ENCODE data around the gene PAQR5. TPM values are rescaled to one million over a fixed set of nuclear protein-coding genes. Genes with fewer than 3 reads are reported as not detected.
"Not testable (repeated sequence)": the region's sequence is repeated elsewhere in the genome, so short reads cannot be mapped to it uniquely, and the experiment has no call there.

The PAQR5 gene
- total RNA-seq, 1 experiment from 2014 or later, result 2.0 TPM

DNA sequence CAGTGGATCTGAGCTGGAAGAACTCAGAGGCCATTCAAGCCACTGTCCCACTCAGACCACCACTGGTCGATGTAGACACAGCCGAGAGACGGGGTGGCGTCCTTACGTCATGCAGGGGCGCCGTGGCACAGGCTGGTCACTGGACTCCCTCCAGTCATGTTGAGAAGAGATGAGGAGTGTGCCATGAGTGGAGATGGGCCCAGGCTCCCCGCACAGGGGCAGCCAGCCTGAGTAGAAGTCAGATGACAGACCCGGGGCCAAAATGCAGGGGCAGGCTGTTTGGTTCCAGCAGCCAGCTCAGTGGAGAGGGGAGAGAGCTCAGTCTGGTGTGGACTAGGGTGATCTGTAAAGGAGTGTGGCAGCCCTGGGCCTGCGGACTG is 82.0 kb downstream of the PAQR5 start:
- H3K36me3 ChIP-seq (ENCODE audit: control insufficient read depth, insufficient read depth, low read length), result no peaks in the 10 kb centered on the region
- no peak overlapping the region for H3K27ac ChIP-seq (ENCODE audit: low read length)
- H3K4me1 ChIP-seq (ENCODE audit: control insufficient read depth, insufficient read depth, low read length), result no peaks in the 10 kb centered on the region
- in situ Hi-C loops (cut with HindIII; ENCODE audit: low pct_unique_long_range_greater_than_20kb, low sequenced_read_pairs) (no loop called here), intact Hi-C loops (cut with micrococcal nuclease; ENCODE audit: unreplicated experiment) (no loop called here)
- H3K4me3 ChIP-seq (ENCODE audit: low read depth in 2 of 2, low read length in 2 of 2), result no peak overlapping the region
- no peaks in the 10 kb centered on the region; the same call in 1 of the 2 replicates for H3K27me3 ChIP-seq (ENCODE audit: control insufficient read depth, insufficient read depth, low read length)
- DNase-seq (ENCODE audit: low read depth, low spot score) (no peak), ATAC-seq (0 out of 2 replicates have a peak, but pooled peaks have one; percentile 17)
- ChIA-PET POLR2A (interaction anchor here (0.6 kb wide), 1 partner anchor 35 kb away, joined by 3 read pairs; no protein-coding TSS in a partner anchor), CTCF (no interaction called here)
- H3K9me3 ChIP-seq (ENCODE audit: control insufficient read depth, insufficient read depth, low read depth, low read length), result no peaks in the 10 kb centered on the region
- TF ChIP-seq, protein P1, sequence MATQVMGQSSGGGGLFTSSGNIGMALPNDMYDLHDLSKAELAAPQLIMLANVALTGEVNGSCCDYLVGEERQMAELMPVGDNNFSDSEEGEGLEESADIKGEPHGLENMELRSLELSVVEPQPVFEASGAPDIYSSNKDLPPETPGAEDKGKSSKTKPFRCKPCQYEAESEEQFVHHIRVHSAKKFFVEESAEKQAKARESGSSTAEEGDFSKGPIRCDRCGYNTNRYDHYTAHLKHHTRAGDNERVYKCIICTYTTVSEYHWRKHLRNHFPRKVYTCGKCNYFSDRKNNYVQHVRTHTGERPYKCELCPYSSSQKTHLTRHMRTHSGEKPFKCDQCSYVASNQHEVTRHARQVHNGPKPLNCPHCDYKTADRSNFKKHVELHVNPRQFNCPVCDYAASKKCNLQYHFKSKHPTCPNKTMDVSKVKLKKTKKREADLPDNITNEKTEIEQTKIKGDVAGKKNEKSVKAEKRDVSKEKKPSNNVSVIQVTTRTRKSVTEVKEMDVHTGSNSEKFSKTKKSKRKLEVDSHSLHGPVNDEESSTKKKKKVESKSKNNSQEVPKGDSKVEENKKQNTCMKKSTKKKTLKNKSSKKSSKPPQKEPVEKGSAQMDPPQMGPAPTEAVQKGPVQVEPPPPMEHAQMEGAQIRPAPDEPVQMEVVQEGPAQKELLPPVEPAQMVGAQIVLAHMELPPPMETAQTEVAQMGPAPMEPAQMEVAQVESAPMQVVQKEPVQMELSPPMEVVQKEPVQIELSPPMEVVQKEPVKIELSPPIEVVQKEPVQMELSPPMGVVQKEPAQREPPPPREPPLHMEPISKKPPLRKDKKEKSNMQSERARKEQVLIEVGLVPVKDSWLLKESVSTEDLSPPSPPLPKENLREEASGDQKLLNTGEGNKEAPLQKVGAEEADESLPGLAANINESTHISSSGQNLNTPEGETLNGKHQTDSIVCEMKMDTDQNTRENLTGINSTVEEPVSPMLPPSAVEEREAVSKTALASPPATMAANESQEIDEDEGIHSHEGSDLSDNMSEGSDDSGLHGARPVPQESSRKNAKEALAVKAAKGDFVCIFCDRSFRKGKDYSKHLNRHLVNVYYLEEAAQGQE (IDR thresholded peaks at IDR 0.05; ENCODE audit: insufficient read depth in 1 of 2, low read depth in 2 of 2, low read length in 1 of 2), result no peak
- TF ChIP-seq SIN3A (IDR thresholded peaks at IDR 0.05; ENCODE audit: borderline replicate concordance, insufficient read depth, low read depth, low read length), result no peak
- no peak for TF ChIP-seq POLR2AphosphoS5 (IDR thresholded peaks at IDR 0.05; ENCODE audit: low read depth, low read length)
- no peak for TF ChIP-seq TCF7L2 (IDR thresholded peaks at IDR 0.05; ENCODE audit: low read depth, low read length)
- TF ChIP-seq, protein P2, sequence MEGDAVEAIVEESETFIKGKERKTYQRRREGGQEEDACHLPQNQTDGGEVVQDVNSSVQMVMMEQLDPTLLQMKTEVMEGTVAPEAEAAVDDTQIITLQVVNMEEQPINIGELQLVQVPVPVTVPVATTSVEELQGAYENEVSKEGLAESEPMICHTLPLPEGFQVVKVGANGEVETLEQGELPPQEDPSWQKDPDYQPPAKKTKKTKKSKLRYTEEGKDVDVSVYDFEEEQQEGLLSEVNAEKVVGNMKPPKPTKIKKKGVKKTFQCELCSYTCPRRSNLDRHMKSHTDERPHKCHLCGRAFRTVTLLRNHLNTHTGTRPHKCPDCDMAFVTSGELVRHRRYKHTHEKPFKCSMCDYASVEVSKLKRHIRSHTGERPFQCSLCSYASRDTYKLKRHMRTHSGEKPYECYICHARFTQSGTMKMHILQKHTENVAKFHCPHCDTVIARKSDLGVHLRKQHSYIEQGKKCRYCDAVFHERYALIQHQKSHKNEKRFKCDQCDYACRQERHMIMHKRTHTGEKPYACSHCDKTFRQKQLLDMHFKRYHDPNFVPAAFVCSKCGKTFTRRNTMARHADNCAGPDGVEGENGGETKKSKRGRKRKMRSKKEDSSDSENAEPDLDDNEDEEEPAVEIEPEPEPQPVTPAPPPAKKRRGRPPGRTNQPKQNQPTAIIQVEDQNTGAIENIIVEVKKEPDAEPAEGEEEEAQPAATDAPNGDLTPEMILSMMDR (IDR thresholded peaks at IDR 0.05), result no peak
- BruUV-seq (replicated peaks), result no TSS peak

- POLR2A ChIA-PET, result not testable (repeated sequence)
Observed at GRCh38 chr15:69382176-69382575, 83.5 kb downstream of the PAQR5 start.

DNA sequence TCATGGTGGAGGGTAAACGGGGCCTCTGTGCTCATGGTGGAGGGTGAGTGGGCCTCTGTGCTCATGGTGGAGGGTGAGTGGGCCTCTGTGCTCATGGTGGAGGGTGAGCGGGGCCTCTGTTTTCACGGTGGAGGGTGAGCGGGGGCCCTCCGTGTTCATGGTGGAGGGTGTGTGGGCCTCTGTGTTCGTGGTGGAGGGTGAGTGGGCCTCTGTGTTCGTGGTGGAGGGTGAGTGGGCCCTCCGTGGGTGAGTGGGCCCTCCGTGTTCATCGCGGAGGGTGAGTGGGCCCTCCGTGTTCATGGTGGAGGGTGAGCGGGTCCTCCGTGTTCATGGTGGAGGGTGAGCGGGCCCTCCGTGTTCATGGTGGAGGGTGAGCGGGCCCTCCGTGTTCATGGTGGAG is 85.4 kb downstream of the PAQR5 start:
- H3K36me3 ChIP-seq (ENCODE audit: control insufficient read depth, insufficient read depth, low read length); in situ Hi-C loops (cut with HindIII; ENCODE audit: low pct_unique_long_range_greater_than_20kb, low sequenced_read_pairs); intact Hi-C loops (cut with micrococcal nuclease; ENCODE audit: unreplicated experiment); H3K27ac ChIP-seq (ENCODE audit: low read length); H3K9me3 ChIP-seq (ENCODE audit: control insufficient read depth, insufficient read depth, low read depth, low read length); ATAC-seq; DNase-seq (ENCODE audit: low read depth, low spot score); CTCF ChIA-PET; H3K4me3 ChIP-seq (ENCODE audit: low read depth in 2 of 2, low read length in 2 of 2); H3K27me3 ChIP-seq (ENCODE audit: control insufficient read depth, insufficient read depth, low read length); POLR2A ChIA-PET; BruUV-seq (replicated peaks); H3K4me1 ChIP-seq (ENCODE audit: control insufficient read depth, insufficient read depth, low read length): not testable (repeated sequence)

More at GRCh38 chr15:69382176-69382575, 83.5 kb downstream of the PAQR5 start:
- intact Hi-C loops (cut with micrococcal nuclease; ENCODE audit: unreplicated experiment); H3K27me3 ChIP-seq (ENCODE audit: control insufficient read depth, insufficient read depth, low read length); BruUV-seq (replicated peaks); H3K4me3 ChIP-seq (ENCODE audit: low read depth in 2 of 2, low read length in 2 of 2); CTCF ChIA-PET; H3K36me3 ChIP-seq (ENCODE audit: control insufficient read depth, insufficient read depth, low read length); DNase-seq (ENCODE audit: low read depth, low spot score); H3K4me1 ChIP-seq (ENCODE audit: control insufficient read depth, insufficient read depth, low read length); ATAC-seq; H3K27ac ChIP-seq (ENCODE audit: low read length); in situ Hi-C loops (cut with HindIII; ENCODE audit: low pct_unique_long_range_greater_than_20kb, low sequenced_read_pairs); H3K9me3 ChIP-seq (ENCODE audit: control insufficient read depth, insufficient read depth, low read depth, low read length): not testable (repeated sequence)
